ENCODE results near the gene LYRM4. TPM values are rescaled to one million over a fixed set of nuclear protein-coding genes. Genes with fewer than 3 reads are reported as not detected.

LYRM4 gene
- total RNA-seq = 8.3 TPM

DNA sequence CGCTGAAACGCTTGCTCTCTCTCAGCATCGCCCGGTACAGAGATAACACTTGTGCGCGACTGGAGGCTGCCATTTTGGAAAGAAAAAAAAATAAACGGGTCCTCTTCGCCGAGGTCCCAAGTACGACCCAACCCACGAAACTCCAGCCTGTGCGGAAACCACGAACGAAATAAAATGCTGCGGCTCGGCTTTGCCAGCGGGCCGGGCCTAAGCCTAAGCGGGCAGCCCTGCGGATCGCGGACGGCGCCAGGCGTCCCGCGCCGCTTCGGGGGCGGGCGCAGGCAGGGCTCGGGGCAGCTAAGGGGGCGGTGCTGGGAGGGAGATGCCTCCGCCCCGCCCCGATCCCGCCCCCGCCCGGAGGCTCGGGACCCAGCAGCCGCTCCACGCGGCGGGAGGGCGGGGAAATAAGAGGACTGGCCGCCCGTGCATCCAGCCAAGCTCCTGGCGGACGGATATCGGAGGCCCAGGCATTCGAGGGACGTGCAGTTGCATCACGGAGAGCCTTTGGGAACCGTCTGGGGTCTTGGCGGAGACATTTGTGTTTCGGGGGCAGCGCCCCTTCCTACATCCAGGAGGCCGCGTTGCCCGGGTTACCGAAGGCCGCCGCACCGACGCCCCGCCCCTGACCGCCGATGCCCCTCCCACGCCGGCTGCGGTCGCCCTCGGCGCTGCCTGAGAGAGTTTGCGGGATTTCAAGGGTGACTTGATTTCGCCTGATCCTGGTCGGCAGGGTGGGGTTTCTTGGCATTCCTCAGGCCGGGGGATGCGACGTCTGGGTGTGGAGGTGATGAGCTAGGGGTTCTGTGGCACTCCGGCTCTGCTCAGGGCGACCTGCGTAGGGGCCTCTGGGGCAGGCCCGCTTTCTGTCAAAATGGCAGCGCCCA, at the start of gene LYRM4, which contains the start of gene FARS2:
Gene LYRM4, minus strand, starts transcription at position 290 of the 884 bp plus-strand sequence. Its CDS starts 217 bp downstream, at position 73.
Gene FARS2, plus strand, starts transcription at position 853 of the 884 bp plus-strand sequence.
- peak; percentile 97 for DNase-seq

DNA sequence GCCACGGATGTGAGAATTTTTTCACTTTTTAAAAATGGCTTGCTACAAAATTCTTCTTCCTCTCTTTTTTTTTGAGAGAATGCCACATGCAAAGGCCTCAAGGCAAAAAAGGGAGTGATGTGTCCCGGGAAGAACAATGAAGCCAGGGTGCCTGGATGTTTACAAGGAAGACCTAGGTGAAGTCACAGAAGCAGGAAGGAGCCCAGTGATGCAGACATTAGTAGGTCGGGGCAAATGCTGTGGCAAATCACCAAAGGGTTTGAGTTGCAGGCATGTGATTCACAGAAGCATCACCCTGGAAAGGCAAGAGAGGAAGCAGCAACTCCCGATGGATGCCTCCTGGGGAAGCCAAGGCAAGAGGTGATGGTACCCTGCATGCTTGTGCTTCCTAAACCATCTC, 47.3 kb upstream of the LYRM4 start:
- no peak for DNase-seq

DNA sequence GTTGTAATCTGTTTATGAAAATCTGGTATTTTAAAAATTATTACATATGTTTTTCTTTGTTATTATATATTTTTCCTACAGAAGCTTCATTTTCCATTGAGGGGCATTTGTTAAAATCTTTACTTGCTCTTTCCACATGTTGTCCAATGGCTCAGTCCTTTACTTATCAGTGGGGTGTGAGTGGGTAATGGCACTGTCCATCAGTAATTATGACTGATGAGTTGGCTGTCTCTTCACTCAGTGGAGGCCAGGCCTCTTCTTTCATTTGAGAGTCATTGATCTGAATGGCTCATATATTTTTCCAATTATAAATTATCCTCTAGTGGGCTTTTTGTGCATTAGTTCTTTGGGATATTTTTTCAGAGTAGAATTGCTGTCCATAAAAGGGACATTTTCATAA, 46.3 kb upstream of the LYRM4 start:
- DNase-seq = no peak

DNA sequence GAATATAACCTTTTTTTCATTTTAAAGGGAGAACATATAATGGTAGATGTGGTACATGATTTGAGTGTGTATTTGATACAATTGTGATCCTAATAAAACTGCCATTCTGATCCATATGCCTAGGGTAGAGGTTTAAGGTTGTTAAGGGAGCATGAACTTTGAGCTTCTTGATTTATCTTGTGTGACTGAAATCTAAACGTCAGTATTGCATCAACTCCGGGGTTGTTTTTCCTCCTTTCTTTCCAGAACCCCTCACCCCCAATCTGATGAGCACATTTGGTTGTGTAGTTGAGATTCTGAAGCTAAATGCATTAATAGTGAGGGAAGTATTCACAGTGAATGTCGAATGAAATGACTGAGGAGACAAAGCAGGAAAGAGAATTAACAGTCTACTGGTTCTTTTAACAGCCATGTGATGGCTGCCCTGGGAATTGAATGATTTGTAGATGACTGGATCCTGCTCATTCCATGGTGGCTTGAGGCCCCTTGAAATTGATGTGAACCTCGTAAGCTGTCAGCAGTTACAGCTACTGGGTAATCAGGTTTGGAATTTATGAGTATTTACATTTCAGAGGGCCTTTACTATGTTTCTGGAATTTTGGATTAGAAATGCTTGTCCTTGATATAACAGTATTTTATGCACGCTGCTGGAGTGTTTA, 45.3 kb upstream of the LYRM4 start:
- no peak for DNase-seq

DNA sequence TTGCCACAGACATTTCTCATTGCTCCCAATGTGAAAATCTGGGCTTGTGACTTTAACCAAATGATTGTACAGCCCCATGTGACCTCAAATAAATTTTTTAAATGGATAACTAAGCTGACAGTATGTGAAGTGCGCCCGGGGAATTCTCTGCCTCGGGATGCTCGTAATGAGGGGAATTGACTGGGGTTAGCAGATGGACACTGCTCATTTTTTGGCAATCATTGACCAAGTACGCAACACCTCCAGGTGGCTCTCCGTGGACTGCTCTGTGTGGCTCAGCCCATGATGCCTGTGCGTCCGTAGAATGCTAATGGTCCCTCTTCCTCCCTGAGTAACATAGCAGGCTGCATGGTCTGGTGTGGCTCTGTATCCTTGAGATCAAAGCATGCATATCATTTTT, 42.9 kb upstream of the LYRM4 start:
- no peak for DNase-seq

DNA sequence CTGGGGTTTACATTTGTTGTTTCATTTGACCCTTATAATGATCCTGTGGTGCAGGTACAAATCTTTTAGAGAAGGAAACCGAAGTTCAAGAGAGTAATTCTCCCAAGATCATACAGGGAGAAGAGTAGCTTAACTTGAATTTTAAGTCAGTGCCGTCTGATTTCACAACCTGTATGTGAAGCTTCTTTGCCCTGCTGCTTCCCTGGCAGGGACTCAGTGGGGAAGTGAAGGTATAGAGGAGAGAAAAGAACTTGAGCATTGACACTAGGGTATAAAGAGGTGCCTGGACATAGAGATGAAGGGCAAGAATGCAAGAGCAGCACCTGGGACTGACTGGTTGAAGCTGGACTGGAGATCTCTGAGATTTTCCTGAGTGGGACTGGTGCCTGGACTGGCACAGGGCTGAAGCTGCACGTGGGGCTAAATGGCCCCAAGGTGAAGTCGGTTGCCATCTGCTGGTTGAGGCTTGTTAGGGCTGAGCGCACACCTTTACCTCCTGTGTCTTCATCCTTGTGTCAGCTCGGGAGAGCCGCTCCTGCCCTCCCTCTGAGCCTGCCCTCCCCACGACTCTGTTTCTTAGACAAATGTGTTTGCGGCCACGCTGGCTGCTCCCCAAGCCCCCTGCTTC, 42.4 kb upstream of the LYRM4 start:
- DNase-seq = no peak

DNA sequence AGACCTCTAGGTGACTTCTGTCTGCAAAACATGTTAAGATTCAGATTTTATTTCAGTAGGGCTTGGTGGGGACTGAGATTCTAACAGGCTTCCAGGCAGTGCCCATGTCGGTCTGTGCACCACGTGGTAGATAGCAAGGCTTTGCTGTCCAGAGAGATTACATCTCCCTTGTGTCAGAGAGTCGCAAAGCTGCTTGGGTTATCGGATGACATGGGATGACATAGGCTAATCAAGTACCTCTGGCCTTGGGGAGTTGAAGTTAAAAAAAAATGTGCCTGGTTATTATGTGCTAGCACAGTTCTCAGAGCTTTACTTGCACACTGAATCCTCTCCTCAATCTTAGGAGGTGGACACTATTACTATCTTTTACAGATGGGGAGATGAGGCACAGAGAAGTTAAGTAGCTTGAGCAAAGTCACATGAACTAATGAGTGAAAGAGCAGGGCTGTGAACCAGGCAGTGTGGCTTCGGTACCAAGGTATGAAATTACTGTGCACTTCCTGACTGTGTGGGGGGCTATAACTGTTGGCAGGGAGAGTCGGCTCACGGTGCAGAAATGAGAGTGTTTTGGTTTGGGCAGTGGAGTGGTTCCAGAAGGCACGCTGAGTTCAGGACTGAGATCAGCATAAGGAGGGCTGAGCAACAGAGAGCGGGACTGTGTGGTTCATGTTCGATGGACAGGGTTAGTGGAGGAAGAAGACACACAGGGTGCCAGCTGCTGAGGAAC, 41.6 kb upstream of the LYRM4 start:
- DNase-seq = no peak

DNA sequence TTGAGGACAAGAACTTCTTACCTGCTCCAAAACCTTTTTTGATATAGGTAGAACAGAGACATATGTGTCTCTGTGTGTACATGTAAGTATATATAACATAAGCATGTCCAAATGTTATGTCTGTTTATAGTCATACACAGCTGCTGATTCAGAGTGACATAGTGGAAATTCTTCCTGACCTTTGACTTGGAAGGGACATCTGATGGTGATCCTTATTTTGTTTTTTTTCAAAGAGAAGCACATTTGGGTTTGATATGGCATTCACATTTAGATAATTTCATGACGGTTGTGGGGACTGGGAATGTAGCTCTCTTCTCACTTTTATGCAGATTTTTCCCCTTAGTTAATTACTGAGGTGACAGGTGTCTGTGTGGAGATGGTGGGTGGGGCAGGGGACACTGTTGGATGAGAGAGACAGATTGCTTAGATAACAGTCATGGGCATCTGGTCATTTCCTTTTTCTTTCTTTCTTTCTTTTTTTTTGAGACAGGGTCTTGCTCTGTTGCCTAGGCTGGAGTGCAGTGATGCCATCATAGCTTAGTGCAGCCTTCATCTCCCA, 39.5 kb upstream of the LYRM4 start:
- DNase-seq = no peak

DNA sequence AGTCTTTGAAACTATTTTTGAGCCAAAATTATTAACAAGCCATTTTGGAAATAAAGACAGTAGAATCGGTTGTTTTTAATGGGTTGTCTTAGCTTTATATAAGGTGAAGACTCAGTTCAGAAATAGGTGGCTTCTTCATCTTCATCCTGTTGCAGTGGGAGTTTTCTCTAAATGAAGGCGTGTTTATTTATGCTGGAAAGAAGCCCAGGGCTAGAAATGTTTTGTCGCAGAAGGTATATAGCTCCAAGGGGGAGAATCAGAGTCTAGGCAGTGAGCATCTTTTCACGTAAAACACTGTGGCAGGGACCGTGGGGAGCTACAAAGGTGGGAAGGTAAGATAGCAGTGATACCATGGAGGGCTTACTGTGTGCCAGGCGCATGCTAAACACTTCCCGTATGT, 34.9 kb upstream of the LYRM4 start:
- no peak for DNase-seq

DNA sequence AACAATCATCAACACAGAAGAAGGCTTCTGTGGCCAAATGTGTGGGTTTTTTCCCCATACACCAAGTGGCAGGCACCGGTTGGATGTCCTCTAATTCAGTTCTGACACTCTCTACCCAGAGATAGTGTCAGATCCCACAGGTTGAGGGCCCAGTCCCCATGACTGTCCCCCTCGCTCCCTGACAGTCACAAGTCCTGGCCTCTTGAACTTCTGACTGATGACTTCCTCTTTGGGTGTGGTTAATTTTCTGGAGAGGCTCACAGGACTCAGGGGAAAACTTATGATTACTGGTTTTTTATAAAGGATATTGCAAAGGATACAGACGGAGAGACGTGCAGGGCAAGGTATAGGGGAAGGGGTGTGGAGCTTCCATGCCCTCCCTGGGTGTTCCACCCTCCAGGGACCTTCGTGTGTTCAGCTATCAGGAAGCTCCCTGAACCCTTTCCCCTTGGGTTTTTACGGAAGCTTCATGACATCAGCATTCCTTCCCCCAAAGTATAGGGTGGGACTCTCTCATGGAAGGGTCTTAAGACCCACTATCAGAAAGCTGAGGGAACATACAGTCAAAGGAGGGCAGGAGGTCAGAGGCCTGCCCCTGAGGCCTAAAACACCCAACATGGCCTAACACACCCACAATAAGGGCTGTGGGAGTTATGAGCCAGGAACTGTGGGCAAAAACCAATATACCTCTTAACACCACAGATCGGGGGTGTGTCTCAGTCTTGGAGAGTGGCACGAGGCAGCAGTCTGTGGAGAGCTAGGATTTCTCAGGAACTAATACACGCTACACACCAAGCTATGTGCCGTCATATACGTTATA, 33.9 kb upstream of the LYRM4 start:
- no peak for DNase-seq

DNA sequence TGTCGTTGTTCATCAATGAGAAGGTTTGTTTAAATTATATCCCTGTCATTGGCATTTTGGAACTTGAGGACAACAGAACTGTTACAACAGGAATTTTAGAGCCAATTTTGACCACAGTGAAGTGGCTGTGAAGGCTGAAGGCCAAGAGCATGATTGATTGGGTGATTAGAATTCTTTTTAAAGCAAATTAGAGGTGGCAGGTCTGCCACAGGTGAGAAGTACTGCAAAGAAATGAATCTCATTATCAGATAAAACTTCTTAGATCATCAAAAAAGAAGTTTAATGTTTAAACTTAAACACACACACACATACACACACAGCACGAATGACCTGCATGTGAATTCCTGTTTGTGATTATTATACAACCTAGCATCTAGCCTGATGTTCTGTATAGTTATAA, 32.9 kb upstream of the LYRM4 start:
- DNase-seq = no peak

DNA sequence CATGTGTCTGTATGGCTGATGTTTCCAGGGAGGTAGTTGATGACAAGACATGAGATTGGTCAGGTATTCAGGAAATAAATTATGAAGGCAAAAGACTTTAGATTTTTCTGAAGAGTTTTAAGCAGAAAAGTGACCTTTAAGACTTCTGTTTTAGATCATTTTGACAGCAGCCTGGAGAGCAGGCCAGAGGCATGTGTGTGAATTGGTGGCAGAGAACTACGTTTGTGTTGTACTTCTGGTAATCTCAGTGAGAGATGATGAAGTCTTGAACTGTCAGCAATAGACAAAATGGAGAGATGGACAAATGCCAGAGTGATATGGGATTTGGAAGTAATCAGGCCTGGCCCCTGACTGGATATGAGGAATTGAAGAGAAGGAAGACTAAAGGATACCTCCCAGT, 31.4 kb upstream of the LYRM4 start:
- DNase-seq = no peak

DNA sequence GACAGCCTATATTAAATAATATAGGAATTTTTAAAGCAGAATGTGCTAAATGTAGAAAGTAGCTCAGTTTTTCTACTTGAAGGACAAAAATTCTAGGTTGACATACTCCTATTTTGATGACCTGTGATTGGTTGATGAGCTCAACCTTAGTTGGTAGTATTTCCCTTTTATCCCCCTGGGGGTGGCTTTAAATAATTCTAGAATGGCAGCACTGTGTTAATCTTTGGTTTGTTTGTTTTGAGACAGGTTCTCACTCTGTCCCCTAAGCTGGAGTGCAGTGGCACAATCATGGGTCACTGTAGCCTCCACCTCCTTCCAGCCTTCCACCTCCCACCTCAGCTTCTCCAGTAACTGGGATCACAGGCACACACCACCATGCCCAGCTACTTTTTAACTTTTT, 29.8 kb upstream of the LYRM4 start:
- no peak for DNase-seq

DNA sequence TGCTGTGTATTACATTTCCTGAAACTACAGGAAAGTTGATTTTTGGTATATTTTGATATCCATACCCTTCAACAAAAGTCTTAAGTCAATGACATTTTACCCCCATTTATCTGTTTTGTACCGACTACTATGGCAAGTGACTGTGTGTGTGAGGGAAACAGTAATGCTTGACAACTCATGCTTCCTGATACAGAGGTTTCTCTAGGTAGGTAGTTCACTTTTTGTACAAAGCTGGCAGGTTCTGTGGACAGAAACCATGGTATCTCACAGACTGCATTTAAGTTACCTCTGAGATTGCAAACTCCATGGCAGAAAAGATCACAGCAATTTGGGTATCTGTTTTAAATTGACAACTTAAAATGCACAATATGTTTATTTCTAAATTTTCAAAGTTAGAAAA, 29.3 kb upstream of the LYRM4 start:
- no peak for DNase-seq

DNA sequence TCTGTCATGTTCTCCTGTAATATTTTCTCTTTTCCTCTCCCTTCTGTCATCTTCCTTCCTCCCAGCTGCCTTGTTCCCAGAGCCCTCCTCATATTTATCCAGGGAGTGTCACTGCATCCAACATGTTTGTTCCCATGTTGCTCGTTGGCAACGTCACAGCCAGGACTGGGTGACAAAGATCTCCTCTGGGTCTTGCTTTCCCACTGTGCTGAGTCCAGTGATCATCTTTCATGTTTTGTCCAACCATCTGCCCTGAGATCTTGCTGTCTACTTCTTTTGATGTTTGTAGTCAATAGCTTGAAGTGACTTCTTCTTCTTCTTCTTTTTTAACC, 27.2 kb upstream of the LYRM4 start:
- DNase-seq = no peak

DNA sequence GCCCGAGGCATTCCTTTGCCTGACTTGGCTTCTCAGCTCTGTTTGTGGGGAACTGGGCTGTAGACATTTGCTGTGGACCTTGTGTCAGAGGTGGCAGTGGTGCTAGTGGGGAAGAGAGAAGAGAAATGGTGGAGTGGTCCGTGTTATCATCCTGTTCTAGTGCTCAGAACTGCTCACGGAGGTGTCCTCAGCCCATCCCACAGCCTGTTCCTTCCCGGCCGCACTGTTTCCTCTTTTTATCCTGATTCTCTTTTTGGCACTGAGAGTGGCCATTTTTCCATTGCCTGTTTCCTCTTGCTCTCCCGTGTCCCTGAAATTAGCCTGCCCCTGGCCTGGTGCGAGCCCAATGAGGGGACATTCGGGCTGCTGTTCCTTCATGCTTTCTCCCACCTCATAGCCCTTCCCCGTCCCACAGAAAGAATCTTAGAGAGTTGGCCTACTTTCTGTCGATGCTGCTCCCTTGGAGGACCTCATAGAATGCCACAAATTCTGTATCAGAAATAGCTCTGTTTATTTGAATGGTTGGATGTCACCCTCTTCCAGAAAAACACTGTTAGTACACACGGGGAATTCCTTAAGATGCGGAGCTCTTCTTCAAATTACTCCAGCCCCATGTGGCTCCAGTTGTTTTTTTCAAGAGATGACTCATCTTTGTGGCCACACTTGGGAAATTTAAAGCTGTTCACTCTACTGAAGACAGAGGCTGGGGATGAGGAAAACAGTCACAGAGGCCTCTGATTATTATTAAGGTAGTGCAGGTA, 26.6 kb upstream of the LYRM4 start:
- no peak for DNase-seq

DNA sequence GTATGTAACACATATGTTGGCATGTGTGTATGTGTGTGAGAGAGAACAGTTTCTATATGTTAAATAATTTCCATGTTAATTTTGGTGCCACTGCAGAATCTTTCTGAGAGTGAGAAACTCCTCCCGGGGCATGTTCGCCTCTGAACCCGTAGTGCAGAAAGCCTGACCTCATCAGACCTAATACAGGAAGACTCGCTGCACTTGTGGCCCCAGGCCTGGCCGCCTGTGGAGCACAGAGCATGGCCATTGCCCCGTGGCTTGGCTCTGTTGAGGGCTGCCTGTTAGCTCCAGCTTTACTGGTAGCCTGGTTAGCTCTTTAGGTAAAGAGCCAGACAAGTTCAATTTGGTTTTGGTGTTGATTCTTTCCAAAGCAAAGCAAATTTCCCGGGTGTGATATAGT, 26.0 kb upstream of the LYRM4 start:
- no peak for DNase-seq

DNA sequence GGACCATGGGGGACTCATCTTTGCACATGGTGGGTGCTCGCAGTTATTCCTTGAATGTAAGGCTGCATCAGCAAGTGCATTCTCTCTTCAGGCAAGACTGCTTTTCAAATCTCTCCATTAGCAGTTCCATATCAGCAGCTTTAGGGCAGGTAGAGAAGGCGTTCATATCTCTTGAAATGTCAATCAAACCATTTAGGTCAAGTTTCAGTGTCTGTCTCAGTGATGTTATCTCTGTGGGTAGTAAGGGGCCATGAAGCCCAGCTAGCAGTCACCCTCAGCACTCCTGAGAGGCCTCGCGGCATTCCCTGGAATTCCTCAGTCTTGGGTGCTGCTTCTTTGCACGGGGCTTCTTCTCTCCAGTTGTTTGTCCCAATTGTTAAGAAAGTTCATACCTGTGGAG, 24.8 kb upstream of the LYRM4 start:
- no peak for DNase-seq

DNA sequence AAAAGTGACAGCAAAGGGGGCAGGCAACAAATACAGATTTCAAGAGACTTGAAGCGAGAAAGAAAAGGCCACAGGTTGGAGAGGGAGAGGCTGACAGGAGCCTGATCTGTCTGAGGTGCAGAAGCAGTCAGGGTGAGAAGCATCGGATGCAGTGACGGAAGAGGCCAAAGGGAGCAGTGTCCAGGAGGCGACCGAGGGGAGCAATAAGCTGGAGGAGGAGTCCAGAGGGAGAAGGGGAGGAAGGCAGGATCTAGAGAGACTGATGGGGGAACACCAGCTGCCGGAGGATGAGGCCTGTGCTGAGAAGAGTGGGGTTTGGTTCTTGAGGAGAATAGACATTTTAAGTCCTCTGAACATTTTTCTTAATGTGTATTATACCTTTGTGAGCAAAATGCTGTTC, 24.3 kb upstream of the LYRM4 start:
- no peak for DNase-seq

DNA sequence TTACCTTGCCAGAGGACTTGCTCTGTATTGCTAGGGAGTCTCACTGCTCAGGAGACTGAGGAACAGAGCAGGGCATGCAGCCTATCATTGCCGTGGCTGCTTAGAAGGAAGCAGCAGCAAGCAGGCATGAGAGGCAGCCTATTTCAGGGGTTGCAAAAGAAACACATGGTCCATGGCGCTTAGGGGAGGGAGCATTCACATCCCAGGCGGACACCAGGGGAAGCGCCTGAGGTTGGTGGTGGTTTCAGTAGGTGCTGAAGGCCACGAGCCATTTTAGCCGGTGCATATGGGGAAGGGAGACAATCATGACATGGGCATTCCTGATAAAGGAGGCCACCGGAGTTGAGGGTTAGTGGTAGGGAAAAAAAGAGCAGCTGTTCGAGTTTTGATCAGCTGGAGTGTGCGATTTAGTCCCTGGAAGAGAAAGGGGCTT, 21.5 kb upstream of the LYRM4 start:
- no peak for DNase-seq

DNA sequence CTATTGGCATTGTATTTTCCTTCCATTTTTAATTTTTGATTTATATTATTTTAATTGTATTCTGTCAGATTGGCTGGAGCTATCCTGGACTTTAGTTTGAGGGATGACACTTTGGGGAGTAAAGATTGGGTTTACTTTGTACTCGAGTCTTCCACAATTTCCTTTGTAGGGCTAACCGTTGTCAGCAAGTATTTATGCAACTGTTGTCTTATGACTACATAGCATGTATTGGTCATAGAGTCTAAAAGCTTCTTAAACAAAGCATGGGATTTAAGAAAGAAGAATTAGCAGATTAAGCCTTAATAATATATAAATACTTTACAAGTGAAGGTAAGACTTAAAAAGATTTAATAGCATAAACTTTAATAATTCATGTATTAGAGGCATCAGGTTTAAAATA, 20.2 kb upstream of the LYRM4 start:
- DNase-seq = no peak

Measured in tongue (tissue), 2 donors.